ENCODE results near the gene SCYGR5. TPM values are rescaled to one million over a fixed set of nuclear protein-coding genes. Genes with fewer than 3 reads are reported as not detected.
A peak's percentile ranks its signal among the peaks of the same experiment; 100 is the strongest.
"Not testable (repeated sequence)": the region's sequence is repeated elsewhere in the genome, so short reads cannot be mapped to it uniquely, and the experiment has no call there.

SCYGR5 gene
- total RNA-seq, 1 experiment from 2014 or later, result not detected

DNA sequence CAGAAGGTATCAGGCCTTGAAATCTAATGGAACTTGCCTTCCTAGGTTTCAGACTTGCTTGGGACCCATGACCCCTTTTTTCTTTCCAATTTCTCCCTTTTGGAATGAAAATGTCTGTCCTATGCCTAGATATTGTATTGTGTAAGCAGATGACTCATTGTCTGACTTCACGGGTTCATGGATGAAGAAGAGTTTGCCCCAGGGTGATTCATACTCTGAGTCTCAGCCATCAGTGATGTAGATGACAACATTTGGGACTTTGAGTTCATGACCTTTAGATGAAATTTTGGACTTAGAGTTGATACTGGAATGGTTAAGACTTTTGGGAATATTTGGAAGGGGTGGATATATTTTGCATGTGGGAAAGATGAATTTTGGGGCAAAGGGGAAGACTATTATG lies 11.2 kb upstream of the SCYGR5 start:
- Histone ChIP-seq H3K4me3 (ENCODE audit: insufficient read depth, low read depth, low read length) (no peak overlapping the region), H3K27me3 (ENCODE audit: control insufficient read depth, insufficient read depth, low read length) (no peaks in the 10 kb centered on the region), H3K36me3 (replicated peaks; ENCODE audit: control insufficient read depth, insufficient read depth, low read length) (no peaks in the 10 kb centered on the region)
- no peak for DNase-seq

DNA sequence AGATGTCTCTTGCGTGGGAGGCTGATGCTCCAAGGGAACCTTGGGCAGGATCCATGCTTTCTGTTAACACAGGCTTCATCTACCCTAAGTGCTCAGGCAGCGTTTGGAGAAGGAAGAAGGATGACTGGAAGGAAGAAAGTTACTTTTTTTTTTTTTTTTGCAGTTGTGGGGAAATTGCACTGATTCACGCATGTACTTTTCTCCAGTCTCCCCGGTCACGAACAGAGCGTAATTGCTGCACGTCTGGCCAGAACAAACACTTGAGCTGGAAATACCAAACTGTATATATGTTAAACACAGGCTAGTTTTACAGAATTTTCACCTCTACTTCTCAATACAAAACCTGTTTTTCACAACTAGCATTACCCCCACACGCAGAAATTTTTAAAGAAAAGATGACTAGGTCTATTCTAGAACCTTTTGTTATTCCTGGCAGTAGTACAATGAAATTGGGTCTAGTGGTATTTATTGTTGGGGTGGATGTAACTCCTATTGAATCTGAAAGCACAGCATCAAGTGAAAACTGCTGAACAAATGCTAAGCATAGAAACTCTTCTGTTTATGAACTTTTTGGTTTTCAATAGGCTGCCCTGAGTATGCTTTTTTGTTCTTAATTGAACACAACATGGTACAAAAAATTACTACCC lies 9.3 kb upstream of the SCYGR5 start:
- DNase-seq, result no peak
- no peaks in the 10 kb centered on the region for H3K36me3 ChIP-seq (replicated peaks; ENCODE audit: control insufficient read depth, insufficient read depth, low read length)
- no peaks in the 10 kb centered on the region for H3K27me3 ChIP-seq (ENCODE audit: control insufficient read depth, insufficient read depth, low read length)
- H3K4me3 ChIP-seq (ENCODE audit: insufficient read depth, low read depth, low read length), result no peak overlapping the region

DNA sequence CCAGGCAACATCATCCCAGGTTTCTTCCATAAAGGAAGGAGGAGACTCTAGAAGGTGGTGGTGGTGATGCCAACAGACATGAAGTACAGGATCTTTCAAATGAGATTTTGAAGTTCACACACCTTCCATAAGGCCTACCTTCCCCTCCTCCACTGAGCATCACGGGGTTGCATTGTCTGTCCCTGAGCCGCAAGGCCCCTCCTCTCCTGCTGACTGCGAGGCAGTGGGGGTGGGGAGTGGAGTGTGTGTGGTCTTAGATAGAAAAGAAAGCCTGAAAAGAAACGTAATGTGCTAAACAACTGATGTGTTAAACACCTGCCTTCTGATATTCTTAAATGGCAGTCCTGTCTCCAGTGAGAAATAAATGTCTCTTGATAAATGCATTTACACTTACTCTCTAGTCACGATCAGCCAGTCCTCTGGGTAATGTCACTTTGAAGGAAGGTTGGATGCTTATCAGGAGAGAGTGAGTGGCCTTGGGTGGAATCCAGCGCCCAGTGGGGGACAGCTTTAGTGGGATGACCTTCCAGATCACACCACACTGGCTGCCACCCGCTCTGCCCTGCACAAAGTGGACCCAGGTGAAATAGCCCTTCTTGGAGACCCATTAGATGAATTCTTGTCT lies 5.5 kb upstream of the SCYGR5 start:
- Histone ChIP-seq H3K36me3 (replicated peaks; ENCODE audit: control insufficient read depth, insufficient read depth, low read length) (no peaks in the 10 kb centered on the region), H3K27me3 (ENCODE audit: control insufficient read depth, insufficient read depth, low read length) (no peaks in the 10 kb centered on the region), H3K4me3 (ENCODE audit: insufficient read depth, low read depth, low read length) (no peak overlapping the region)
- DNase-seq, result peak; percentile 56

DNA sequence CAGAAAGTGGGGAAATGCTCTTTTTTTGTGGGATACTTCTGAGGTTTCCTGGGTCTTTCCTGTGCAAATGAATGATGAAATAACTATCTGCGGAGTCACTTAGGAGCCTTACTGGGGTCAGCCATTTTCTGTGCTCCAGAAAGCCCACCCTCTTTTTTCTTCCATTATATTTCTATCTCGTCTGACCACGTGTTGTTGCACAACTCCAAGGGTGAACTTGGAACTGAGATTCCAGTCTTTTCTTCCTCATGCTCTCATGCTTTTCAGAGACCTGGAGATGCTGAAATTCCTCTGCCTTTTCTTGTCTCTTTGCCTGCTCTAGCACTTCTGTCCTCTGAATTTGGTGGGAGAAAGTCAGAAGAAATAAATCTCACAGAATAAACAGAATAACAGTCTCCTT lies 4.8 kb upstream of the SCYGR5 start:
- H3K4me3 ChIP-seq (ENCODE audit: insufficient read depth, low read depth, low read length), result no peak overlapping the region

DNA sequence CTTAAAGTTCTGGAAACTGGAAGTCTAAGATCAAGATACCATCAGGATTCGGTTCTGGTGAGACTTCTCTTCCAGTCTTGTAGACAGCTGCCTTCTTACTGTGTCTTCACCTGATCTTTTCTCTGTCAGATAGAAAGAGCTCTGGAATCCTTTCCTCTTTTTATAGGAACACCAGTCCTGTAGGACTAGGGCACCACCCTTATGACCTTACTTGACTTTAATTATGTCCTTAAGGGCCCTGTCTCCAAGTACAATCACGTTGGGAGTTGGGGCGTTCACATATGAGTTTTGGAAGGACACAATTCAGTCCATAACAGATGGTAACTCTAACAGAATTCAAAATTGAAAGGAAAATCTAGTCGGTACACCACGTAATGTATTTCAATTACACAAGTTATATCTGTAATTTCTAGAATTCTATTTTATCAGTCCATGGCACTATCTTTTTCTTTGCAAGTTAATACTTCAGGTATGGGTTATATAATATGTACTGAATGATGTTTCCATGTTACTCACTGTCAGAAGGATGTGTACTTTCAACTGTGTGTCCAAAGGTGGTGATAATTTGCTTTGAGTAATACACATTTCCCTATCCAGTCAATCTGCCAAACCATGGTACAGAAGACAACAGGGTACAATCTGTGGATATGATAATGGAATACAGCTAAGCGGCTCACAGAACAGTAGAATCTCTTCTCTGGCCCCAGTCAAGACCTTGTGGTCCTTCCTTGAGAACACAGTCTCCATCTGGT lies 1.2 kb upstream of the SCYGR5 start:
- Histone ChIP-seq H3K27me3 (ENCODE audit: control insufficient read depth, insufficient read depth, low read length) (no peaks in the 10 kb centered on the region), H3K4me3 (ENCODE audit: insufficient read depth, low read depth, low read length) (no peak overlapping the region), H3K36me3 (replicated peaks; ENCODE audit: control insufficient read depth, insufficient read depth, low read length) (no peaks in the 10 kb centered on the region)
- DNase-seq, result no peak

More for the DNA sequence above, 4.8 kb upstream of the SCYGR5 start:
- no peak for DNase-seq
- Histone ChIP-seq H3K36me3 (replicated peaks; ENCODE audit: control insufficient read depth, insufficient read depth, low read length) (no peaks in the 10 kb centered on the region), H3K27me3 (ENCODE audit: control insufficient read depth, insufficient read depth, low read length) (no peaks in the 10 kb centered on the region)

DNA sequence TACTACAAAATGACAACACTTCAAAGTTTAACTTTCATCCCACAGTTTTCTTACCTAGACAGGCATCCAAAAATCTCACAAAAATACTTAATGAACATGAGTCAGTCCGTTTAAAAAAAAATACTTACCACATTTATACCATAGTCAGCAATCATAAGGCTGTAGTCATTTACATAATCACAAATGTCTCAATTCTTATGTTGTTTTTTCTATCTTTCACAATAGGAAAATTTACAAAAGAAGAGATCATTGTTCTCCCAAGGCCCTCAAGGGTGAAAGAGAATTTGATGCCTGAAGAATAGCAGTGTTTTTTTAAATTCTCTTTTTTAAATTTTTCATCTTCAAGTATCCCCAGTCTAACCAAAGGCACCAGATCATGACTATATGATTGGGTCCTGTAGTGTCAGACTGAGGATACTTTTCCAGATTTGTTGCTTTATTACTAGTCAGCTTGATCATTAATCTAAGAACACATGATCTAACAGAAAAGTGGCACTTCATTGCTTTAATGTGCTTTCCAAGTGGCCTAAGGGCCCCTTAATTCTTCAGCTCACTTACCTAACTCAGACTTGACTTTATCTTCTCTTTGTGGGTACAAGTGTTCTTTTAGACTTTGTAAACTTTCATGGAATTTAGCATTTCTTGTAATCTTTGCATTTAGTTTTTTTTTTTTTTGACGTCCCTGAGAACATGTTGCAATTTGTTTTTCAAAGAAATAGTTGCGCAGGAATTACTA lies 4.7 kb downstream of the SCYGR5 start:
- Histone ChIP-seq H3K4me3 (ENCODE audit: insufficient read depth, low read depth, low read length) (no peak overlapping the region), H3K27me3 (ENCODE audit: control insufficient read depth, insufficient read depth, low read length) (no peaks in the 10 kb centered on the region), H3K36me3 (replicated peaks; ENCODE audit: control insufficient read depth, insufficient read depth, low read length) (no peaks in the 10 kb centered on the region)
- DNase-seq, result no peak

DNA sequence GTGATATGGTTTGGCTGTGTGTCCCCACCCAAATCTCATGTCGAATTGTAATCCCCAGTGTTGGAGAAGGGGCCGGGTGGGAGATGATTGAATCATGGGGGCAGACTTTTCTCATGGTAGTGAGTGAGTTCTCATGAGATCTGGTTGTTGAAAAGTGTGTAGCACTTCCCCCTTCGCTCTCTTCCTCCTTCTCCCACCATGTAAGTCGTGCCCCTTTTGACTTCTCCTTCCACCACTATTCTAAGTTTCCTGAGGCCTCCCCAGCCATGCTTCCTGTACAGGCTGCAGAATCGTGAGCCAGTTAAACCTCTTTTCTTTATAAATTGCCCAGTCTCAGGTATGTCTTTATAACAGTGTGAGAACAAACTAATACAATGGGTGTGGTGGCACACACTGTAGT lies 7.0 kb downstream of the SCYGR5 start:
- H3K27me3 ChIP-seq (ENCODE audit: control insufficient read depth, insufficient read depth, low read length); DNase-seq; H3K36me3 ChIP-seq (replicated peaks; ENCODE audit: control insufficient read depth, insufficient read depth, low read length); H3K4me3 ChIP-seq (ENCODE audit: insufficient read depth, low read depth, low read length): not testable (repeated sequence)

DNA sequence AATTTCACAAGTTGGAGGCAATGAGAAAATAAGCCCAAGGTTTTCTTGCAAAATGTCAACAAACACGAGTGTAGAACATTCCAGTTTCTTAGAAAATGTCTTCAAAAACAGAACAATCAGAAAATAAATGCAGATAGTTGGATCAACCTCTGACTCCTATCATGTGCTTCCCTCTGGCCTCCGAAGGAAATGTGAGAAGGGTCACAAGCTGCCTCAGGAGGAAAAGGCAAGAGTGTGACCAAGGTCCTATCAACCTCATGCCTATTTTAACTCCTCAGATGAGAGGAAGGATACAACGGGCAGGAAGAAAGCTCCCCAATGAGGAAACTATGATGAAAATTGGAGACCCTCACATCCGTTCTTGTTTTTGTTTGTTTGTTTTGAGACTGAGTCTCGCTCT lies 7.9 kb downstream of the SCYGR5 start:
- no peaks in the 10 kb centered on the region for H3K36me3 ChIP-seq (replicated peaks; ENCODE audit: control insufficient read depth, insufficient read depth, low read length)
- H3K27me3 ChIP-seq (ENCODE audit: control insufficient read depth, insufficient read depth, low read length), result no peaks in the 10 kb centered on the region
- no peak for DNase-seq
- no peak overlapping the region for H3K4me3 ChIP-seq (ENCODE audit: insufficient read depth, low read depth, low read length)

DNA sequence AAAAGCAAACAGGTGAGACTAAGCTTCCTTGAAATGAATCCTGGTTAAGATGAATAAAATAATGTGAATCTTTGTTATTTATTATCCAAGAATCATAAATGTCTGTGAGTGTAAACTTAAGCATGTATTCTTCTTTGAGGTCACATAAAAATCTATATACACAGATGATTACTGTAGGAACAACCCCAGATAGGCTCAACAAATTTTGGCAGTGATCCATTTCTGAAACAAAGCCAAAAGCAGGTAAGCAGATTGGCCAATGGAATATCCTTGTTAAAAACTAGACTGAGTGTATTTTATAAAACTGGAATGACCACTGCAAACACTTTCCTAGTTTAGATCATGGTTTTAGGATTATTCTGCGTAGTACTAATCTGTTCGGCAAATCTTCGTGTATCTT lies 11.3 kb downstream of the SCYGR5 start:
- H3K27me3 ChIP-seq (ENCODE audit: control insufficient read depth, insufficient read depth, low read length), result no peaks in the 10 kb centered on the region
- no peak for DNase-seq
- H3K4me3 ChIP-seq (ENCODE audit: insufficient read depth, low read depth, low read length), result no peak overlapping the region
- H3K36me3 ChIP-seq (replicated peaks; ENCODE audit: control insufficient read depth, insufficient read depth, low read length), result no peaks in the 10 kb centered on the region

DNA sequence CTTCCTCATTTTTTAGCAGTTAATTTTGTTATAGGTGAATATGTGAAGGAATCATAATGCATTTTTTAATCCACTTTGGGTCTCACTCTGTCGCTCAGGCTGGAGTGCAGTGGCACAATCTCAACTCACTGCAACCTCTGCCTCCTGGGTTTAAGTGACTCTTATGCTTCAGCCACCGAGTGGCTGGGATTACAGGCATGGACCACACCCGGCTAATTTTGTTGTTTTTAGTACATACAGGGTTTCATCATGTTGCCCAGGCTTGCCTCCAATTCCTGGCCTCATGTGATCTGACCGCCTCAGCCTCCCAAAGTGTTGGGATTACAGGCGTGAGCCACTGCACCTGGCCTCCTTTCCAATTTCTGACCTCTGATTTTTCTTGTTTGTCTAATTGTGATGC lies 17.7 kb downstream of the SCYGR5 start:
- Histone ChIP-seq H3K27me3 (ENCODE audit: control insufficient read depth, insufficient read depth, low read length) (no peaks in the 10 kb centered on the region), H3K36me3 (replicated peaks; ENCODE audit: control insufficient read depth, insufficient read depth, low read length) (no peaks in the 10 kb centered on the region), H3K4me3 (ENCODE audit: insufficient read depth, low read depth, low read length) (no peak overlapping the region)
- no peak for DNase-seq

DNA sequence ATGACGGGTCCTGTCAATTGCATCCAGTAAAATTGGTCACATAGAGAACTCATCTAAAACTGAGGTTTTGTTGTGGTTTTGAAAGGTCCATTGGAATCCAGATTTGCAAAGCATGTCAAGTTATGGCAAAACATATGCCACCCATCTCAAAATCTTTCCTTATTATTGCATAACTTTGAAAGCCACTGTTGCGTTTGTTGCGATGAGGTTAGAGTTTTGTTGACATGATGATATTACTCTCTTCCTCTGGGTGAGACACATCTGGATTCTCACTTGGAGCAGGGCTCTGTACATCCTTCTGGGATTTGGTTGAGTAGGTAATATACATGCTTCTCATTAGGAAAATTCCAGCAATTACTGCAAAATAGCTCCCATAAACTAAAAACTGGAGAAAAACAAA lies 20.6 kb downstream of the SCYGR5 start:
- Histone ChIP-seq H3K36me3 (replicated peaks; ENCODE audit: control insufficient read depth, insufficient read depth, low read length) (no peaks in the 10 kb centered on the region), H3K4me3 (ENCODE audit: insufficient read depth, low read depth, low read length) (no peak overlapping the region), H3K27me3 (ENCODE audit: control insufficient read depth, insufficient read depth, low read length) (no peaks in the 10 kb centered on the region)
- DNase-seq, result no peak

DNA sequence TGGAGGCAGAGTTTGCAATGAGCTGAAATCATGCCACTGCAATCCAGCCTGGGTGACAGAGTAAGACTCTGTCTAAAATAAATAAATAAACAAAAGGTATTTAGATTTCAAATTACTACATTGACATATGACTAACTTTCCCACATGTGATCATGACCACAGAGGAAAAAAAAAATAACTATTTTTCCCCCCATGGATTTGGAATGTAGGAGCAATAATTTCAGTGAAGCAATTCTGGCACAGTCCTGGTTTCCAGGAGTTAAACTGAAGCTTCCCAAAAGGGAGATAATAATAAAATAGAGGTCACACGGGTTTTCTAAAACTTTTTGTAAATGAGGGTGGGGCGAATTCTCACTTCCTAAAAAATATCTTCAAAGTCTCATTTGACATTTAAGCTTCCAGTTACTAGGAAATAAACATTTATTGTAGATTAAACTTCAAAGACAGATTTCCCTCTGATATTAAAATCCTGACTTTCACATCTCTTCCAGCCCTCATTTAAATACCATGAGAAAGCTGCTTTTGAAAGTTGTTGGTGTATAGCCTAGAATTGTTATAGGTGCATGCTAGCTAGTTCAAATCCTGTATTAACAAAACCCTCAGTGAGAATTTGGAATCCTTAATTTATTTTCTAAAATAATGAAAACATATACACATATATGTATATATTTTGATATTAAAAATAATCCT lies 30.5 kb downstream of the SCYGR5 start:
- no peak overlapping the region for H3K4me3 ChIP-seq (ENCODE audit: insufficient read depth, low read depth, low read length)
- no peaks in the 10 kb centered on the region for H3K27me3 ChIP-seq (ENCODE audit: control insufficient read depth, insufficient read depth, low read length)
- H3K36me3 ChIP-seq (replicated peaks; ENCODE audit: control insufficient read depth, insufficient read depth, low read length), result no peaks in the 10 kb centered on the region; the same call in 1 of the 2 replicates
- no peak for DNase-seq

DNA sequence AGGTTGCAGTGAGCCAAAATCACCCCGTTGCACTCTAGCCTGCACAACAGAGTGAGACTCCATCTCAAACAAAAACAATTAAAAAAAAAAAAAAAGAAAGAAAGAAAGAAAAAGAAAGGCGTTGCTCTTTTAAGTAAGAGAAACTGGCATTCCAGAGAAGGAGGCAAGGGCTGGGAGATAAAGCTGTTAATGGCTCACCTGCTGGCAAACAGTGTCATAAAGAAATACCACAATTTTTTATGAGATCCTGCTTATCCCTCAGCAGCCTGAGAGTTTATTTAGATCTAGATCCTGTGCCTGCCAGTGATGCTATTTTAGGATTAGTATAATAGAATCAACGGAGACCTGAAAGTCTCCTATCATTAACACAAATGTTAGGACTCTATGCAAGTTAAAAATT lies 35.0 kb downstream of the SCYGR5 start:
- Histone ChIP-seq H3K4me3 (ENCODE audit: insufficient read depth, low read depth, low read length) (no peak overlapping the region), H3K36me3 (replicated peaks; ENCODE audit: control insufficient read depth, insufficient read depth, low read length) (no peaks in the 10 kb centered on the region; the same call in 1 of the 2 replicates), H3K27me3 (ENCODE audit: control insufficient read depth, insufficient read depth, low read length) (no peaks in the 10 kb centered on the region)
- DNase-seq, result no peak

DNA sequence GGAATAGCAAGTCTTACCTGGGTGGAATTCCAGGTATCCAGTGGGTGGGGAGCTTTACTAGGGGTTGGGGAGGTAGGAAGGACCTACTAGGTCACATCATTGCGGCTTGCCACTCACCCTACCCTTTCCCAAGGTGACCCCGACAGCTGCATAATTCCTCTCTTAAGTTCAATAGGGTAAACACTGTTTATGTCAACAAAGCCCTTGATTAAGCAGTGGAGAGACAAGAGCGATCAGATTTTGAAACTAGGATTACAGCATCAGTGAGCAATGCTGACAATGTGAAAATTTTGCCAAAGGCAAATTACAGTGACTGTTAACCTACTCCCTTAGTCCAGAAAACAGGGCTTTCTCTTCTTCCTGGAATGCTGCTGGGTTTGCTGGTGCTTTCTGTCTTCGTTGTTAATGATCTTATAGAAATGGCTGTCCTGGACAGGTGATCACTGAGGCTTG lies 36.7 kb downstream of the SCYGR5 start:
- DNase-seq, result no peak

More for the DNA sequence above, 36.7 kb downstream of the SCYGR5 start:
- no peaks in the 10 kb centered on the region; the same call in 1 of the 2 replicates for H3K36me3 ChIP-seq (replicated peaks; ENCODE audit: control insufficient read depth, insufficient read depth, low read length)
- H3K4me3 ChIP-seq (ENCODE audit: insufficient read depth, low read depth, low read length), result no peak overlapping the region
- H3K27me3 ChIP-seq (ENCODE audit: control insufficient read depth, insufficient read depth, low read length), result no peaks in the 10 kb centered on the region
